ENCODE results near the gene PLXND1.
A peak's percentile ranks its signal among the peaks of the same experiment; 100 is the strongest.

PLXND1 gene

GRCh38 chr3:129627350-129628168 lies 21.1 kb upstream of the PLXND1 start:
- peak; percentile 94 for TF ChIP-seq CTCF (IDR thresholded peaks at IDR 0.05; ENCODE audit: low read depth, low read length, missing control alignments)
- DNase-seq (ENCODE audit: low read depth) = peak; percentile 49
- H3K4me3 ChIP-seq (ENCODE audit: low read depth, low read length) = peak overlapping the region; percentile 62

GRCh38 chr3:129626744-129627349 lies 20.4 kb upstream of the PLXND1 start:
- H3K4me3 ChIP-seq (ENCODE audit: low read depth, low read length) = peak overlapping the region; percentile 62
- TF ChIP-seq CTCF (IDR thresholded peaks at IDR 0.05; ENCODE audit: low read depth, low read length, missing control alignments) = no peak
- DNase-seq (ENCODE audit: low read depth) = peak; percentile 30

GRCh38 chr3:129625072-129625874 lies 18.8 kb upstream of the PLXND1 start:
- TF ChIP-seq CTCF (IDR thresholded peaks at IDR 0.05; ENCODE audit: low read depth, low read length, missing control alignments) = no peak
- no peak overlapping the region for H3K4me3 ChIP-seq (ENCODE audit: low read depth, low read length)
- DNase-seq (ENCODE audit: low read depth) = no peak

- H3K4me3 ChIP-seq (ENCODE audit: low read depth, low read length) = no peak overlapping the region
- TF ChIP-seq CTCF (IDR thresholded peaks at IDR 0.05; ENCODE audit: low read depth, low read length, missing control alignments) = no peak
- no peak for DNase-seq (ENCODE audit: low read depth)
Observed at GRCh38 chr3:129624347-129625071, 18.0 kb upstream of the PLXND1 start.

- no peak overlapping the region for H3K4me3 ChIP-seq (ENCODE audit: low read depth, low read length)
- DNase-seq (ENCODE audit: low read depth) = no peak
- no peak for TF ChIP-seq CTCF (IDR thresholded peaks at IDR 0.05; ENCODE audit: low read depth, low read length, missing control alignments)
Observed at GRCh38 chr3:129623447-129624118, 17.1 kb upstream of the PLXND1 start.

GRCh38 chr3:129622933-129623332 lies 16.5 kb upstream of the PLXND1 start:
- no peak for DNase-seq (ENCODE audit: low read depth)
- no peak for TF ChIP-seq CTCF (IDR thresholded peaks at IDR 0.05; ENCODE audit: low read depth, low read length, missing control alignments)
- H3K4me3 ChIP-seq (ENCODE audit: low read depth, low read length) = no peak overlapping the region
